22Rv1 (cell line): ENCODE data around the gene TSSC4.

Experiments
- ZFX ChIP-seq: fragments of 450-650 bp; IDR thresholded peaks from 2 replicates; pipeline ENCODE4 v1.6.1; 2017; ENCODE audit warnings: antibody characterized with exemption, borderline replicate concordance
- TF ChIP-seq, protein P1 (sequence below): fragments of 450-650 bp; IDR thresholded peaks from 2 replicates; pipeline ENCODE4 v1.5.1; 2017; ENCODE audit warnings: mild to moderate bottlenecking

DNA sequence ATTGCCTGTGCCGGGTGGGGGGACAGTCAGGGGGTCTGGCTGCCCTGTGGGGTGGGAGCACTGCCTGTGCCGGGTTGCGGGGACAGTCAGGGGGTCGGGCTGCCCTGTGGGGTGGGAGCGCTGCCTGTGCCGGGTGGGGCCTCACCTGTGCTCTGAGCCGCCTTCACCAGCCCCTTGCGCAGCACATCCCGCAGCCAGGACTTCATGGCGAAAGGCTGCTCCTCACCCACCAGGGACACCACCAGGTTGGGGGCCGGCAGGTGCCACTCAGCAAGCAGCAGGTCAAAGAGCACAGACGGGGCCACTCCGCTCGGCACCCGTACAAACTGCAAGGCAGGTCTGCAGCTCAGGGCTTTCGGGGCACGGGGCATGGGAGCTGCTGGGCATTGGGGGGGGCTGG, 21.4 kb downstream of the TSSC4 start:
- TF ChIP-seq, protein P1, sequence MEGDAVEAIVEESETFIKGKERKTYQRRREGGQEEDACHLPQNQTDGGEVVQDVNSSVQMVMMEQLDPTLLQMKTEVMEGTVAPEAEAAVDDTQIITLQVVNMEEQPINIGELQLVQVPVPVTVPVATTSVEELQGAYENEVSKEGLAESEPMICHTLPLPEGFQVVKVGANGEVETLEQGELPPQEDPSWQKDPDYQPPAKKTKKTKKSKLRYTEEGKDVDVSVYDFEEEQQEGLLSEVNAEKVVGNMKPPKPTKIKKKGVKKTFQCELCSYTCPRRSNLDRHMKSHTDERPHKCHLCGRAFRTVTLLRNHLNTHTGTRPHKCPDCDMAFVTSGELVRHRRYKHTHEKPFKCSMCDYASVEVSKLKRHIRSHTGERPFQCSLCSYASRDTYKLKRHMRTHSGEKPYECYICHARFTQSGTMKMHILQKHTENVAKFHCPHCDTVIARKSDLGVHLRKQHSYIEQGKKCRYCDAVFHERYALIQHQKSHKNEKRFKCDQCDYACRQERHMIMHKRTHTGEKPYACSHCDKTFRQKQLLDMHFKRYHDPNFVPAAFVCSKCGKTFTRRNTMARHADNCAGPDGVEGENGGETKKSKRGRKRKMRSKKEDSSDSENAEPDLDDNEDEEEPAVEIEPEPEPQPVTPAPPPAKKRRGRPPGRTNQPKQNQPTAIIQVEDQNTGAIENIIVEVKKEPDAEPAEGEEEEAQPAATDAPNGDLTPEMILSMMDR, result no peak
- TF ChIP-seq ZFX, result no peak
